ENCODE results near the gene POLA2. TPM values are rescaled to one million over a fixed set of nuclear protein-coding genes. Genes with fewer than 3 reads are reported as not detected.

Gene POLA2
- total RNA-seq, 1 donor from 2014 or later = 5.2 TPM

- Histone ChIP-seq H2AFZ (ENCODE audit: low read depth, low read length) (no peak overlapping the region), H3K27me3 (ENCODE audit: insufficient read depth, low read length) (no peaks in the 10 kb centered on the region), H3K9me3 (ENCODE audit: insufficient read depth, low read depth, low read length) (no peaks in the 10 kb centered on the region), H4K20me1 (ENCODE audit: insufficient read depth, low read length) (no peaks in the 10 kb centered on the region), H3K36me3 (ENCODE audit: insufficient read depth, low read length) (no peaks in the 10 kb centered on the region), H3K4me2 (ENCODE audit: low read length) (no peak overlapping the region), H3K4me3 (ENCODE audit: insufficient read depth, low read depth, low read length) (no peak overlapping the region), H3K9ac (ENCODE audit: low read length) (no peak overlapping the region), H3K4me1 (ENCODE audit: insufficient read depth, low read length) (peaks cover 3% of the 10 kb centered on the region), H3K27ac (ENCODE audit: low read depth, low read length) (no peak overlapping the region), H3K79me2 (ENCODE audit: insufficient read depth, low read length) (no peaks in the 10 kb centered on the region)
- no peaks in the 10 kb centered on the region for H3K9me3 Mint-ChIP-seq (ENCODE audit: unreplicated experiment)
- peaks cover 5% of the 10 kb centered on the region for H3K27me3 Mint-ChIP-seq (ENCODE audit: low read depth, unreplicated experiment)
- H3K4me3 Mint-ChIP-seq (ENCODE audit: unreplicated experiment) = no peak overlapping the region
- peaks cover 7% of the 10 kb centered on the region for H3K36me3 Mint-ChIP-seq (ENCODE audit: low read depth, unreplicated experiment)
- no peak for DNase-seq (ENCODE audit: low read depth)
- no peak for FAIRE-seq
- TF ChIP-seq CTCF (IDR thresholded peaks at IDR 0.05; ENCODE audit: insufficient read depth, low read depth, low read length) (no peak), EZH2 (IDR thresholded peaks at IDR 0.05; ENCODE audit: insufficient read depth, low read length) (no peak)
- H3K4me1 Mint-ChIP-seq (ENCODE audit: low read depth, unreplicated experiment) = peaks cover 5% of the 10 kb centered on the region
- H3K27ac Mint-ChIP-seq (ENCODE audit: unreplicated experiment) = no peak overlapping the region
Observed at GRCh38 chr11:65219930-65220213, 41.9 kb upstream of the POLA2 start.

- no peak for DNase-seq (ENCODE audit: low read depth)
- peaks cover 14% of the 10 kb centered on the region for H3K4me1 ChIP-seq (ENCODE audit: insufficient read depth, low read length)
- no peaks in the 10 kb centered on the region for H4K20me1 ChIP-seq (ENCODE audit: insufficient read depth, low read length)
- no peaks in the 10 kb centered on the region for H3K9me3 Mint-ChIP-seq (ENCODE audit: unreplicated experiment)
- TF ChIP-seq EZH2 (IDR thresholded peaks at IDR 0.05; ENCODE audit: insufficient read depth, low read length) (no peak), CTCF (IDR thresholded peaks at IDR 0.05; ENCODE audit: insufficient read depth, low read depth, low read length) (no peak)
- peaks cover 7% of the 10 kb centered on the region for H3K36me3 Mint-ChIP-seq (ENCODE audit: low read depth, unreplicated experiment)
- H3K4me2 ChIP-seq (ENCODE audit: low read length) = no peak overlapping the region
- H3K9me3 ChIP-seq (ENCODE audit: insufficient read depth, low read depth, low read length) = no peaks in the 10 kb centered on the region
- H3K27me3 Mint-ChIP-seq (ENCODE audit: low read depth, unreplicated experiment) = peaks cover 3% of the 10 kb centered on the region
- no peaks in the 10 kb centered on the region for H3K36me3 ChIP-seq (ENCODE audit: insufficient read depth, low read length)
- H3K79me2 ChIP-seq (ENCODE audit: insufficient read depth, low read length) = no peaks in the 10 kb centered on the region
- H3K4me3 Mint-ChIP-seq (ENCODE audit: unreplicated experiment) = no peak overlapping the region
- peaks cover 15% of the 10 kb centered on the region for H3K4me1 Mint-ChIP-seq (ENCODE audit: low read depth, unreplicated experiment)
- no peak overlapping the region for H3K4me3 ChIP-seq (ENCODE audit: insufficient read depth, low read depth, low read length)
- no peak overlapping the region for H2AFZ ChIP-seq (ENCODE audit: low read depth, low read length)
- no peak overlapping the region for H3K9ac ChIP-seq (ENCODE audit: low read length)
- H3K27ac Mint-ChIP-seq (ENCODE audit: unreplicated experiment) = no peak overlapping the region
- no peak for FAIRE-seq
- H3K27me3 ChIP-seq (ENCODE audit: insufficient read depth, low read length) = no peaks in the 10 kb centered on the region
- H3K27ac ChIP-seq (ENCODE audit: low read depth, low read length) = no peak overlapping the region
Observed at GRCh38 chr11:65221026-65221425, 40.7 kb upstream of the POLA2 start.

GRCh38 chr11:65223011-65223410 is 38.8 kb upstream of the POLA2 start:
- H3K4me2 ChIP-seq (ENCODE audit: low read length) = no peak overlapping the region
- Mint-ChIP-seq H3K4me1 (ENCODE audit: low read depth, unreplicated experiment) (peaks cover 16% of the 10 kb centered on the region), H3K36me3 (ENCODE audit: low read depth, unreplicated experiment) (peaks cover 7% of the 10 kb centered on the region), H3K27me3 (ENCODE audit: low read depth, unreplicated experiment) (peaks cover 3% of the 10 kb centered on the region), H3K9me3 (ENCODE audit: unreplicated experiment) (no peaks in the 10 kb centered on the region), H3K4me3 (ENCODE audit: unreplicated experiment) (no peak overlapping the region), H3K27ac (ENCODE audit: unreplicated experiment) (no peak overlapping the region)
- FAIRE-seq (no peak), DNase-seq (ENCODE audit: low read depth) (no peak)
- no peak overlapping the region for H3K27ac ChIP-seq (ENCODE audit: low read depth, low read length)
- no peak overlapping the region for H3K9ac ChIP-seq (ENCODE audit: low read length)
- no peak overlapping the region for H3K4me3 ChIP-seq (ENCODE audit: insufficient read depth, low read depth, low read length)
- no peaks in the 10 kb centered on the region for H4K20me1 ChIP-seq (ENCODE audit: insufficient read depth, low read length)
- TF ChIP-seq CTCF (IDR thresholded peaks at IDR 0.05; ENCODE audit: insufficient read depth, low read depth, low read length) (no peak), EZH2 (IDR thresholded peaks at IDR 0.05; ENCODE audit: insufficient read depth, low read length) (no peak)
- no peaks in the 10 kb centered on the region for H3K79me2 ChIP-seq (ENCODE audit: insufficient read depth, low read length)
- no peak overlapping the region for H2AFZ ChIP-seq (ENCODE audit: low read depth, low read length)
- H3K36me3 ChIP-seq (ENCODE audit: insufficient read depth, low read length) = no peaks in the 10 kb centered on the region
- H3K27me3 ChIP-seq (ENCODE audit: insufficient read depth, low read length) = no peaks in the 10 kb centered on the region
- no peaks in the 10 kb centered on the region for H3K9me3 ChIP-seq (ENCODE audit: insufficient read depth, low read depth, low read length)
- H3K4me1 ChIP-seq (ENCODE audit: insufficient read depth, low read length) = peaks cover 14% of the 10 kb centered on the region

All from astrocyte (in vitro differentiated cells and primary cell).